HG03565 (cell line): ENCODE data around the gene VAX1.

ENCODE experiments used
- ATAC-seq: cut with Tn5 transposase; IDR thresholded peaks from one replicate; pipeline ENCODE4 v1.9.1; 2021; ENCODE audit warnings: mild to moderate bottlenecking, moderate library complexity; ENCODE audit not compliant: unreplicated experiment

Gene VAX1

GRCh38 chr10:117164592-117165537 lies 26.8 kb upstream of the VAX1 start:
- ATAC-seq = no peak

- ATAC-seq = no peak
Observed at GRCh38 chr10:117163954-117164548, 26.0 kb upstream of the VAX1 start.

- ATAC-seq = no peak
Observed at GRCh38 chr10:117163061-117163953, 25.2 kb upstream of the VAX1 start.

- no peak for ATAC-seq
Observed at GRCh38 chr10:117162093-117163060, 24.3 kb upstream of the VAX1 start.

- no peak for ATAC-seq
Observed at GRCh38 chr10:117161386-117162033, 23.4 kb upstream of the VAX1 start.

GRCh38 chr10:117160567-117160966 lies 22.5 kb upstream of the VAX1 start:
- ATAC-seq = no peak

- ATAC-seq = no peak
Observed at GRCh38 chr10:117159390-117159789, 21.3 kb upstream of the VAX1 start.

GRCh38 chr10:117158297-117158696 lies 20.2 kb upstream of the VAX1 start:
- ATAC-seq = no peak

GRCh38 chr10:117152668-117153067 lies 14.6 kb upstream of the VAX1 start:
- ATAC-seq = no peak

GRCh38 chr10:117148284-117148683 lies 10.2 kb upstream of the VAX1 start:
- ATAC-seq = no peak

- ATAC-seq = no peak
Observed at GRCh38 chr10:117145019-117145418, 6.9 kb upstream of the VAX1 start.

GRCh38 chr10:117143103-117143823 lies 5.2 kb upstream of the VAX1 start:
- no peak for ATAC-seq

GRCh38 chr10:117140525-117140902 lies 2.4 kb upstream of the VAX1 start:
- ATAC-seq = no peak

- ATAC-seq = no peak
Observed at GRCh38 chr10:117139581-117140524, 1.8 kb upstream of the VAX1 start.

- no peak for ATAC-seq
Observed at GRCh38 chr10:117138838-117139580, 939 bp upstream of the VAX1 start.

GRCh38 chr10:117137031-117137910 lies 799 bp downstream of the VAX1 start:
- no peak for ATAC-seq
